Measurements from ENCODE around the gene NCDN. TPM values are rescaled to one million over a fixed set of nuclear protein-coding genes. Genes with fewer than 3 reads are reported as not detected.
"Not testable (repeated sequence)": the region's sequence is repeated elsewhere in the genome, so short reads cannot be mapped to it uniquely, and the experiment has no call there.

Gene NCDN
- total RNA-seq, 1 experiment from 2014 or later = 11.2 TPM

DNA sequence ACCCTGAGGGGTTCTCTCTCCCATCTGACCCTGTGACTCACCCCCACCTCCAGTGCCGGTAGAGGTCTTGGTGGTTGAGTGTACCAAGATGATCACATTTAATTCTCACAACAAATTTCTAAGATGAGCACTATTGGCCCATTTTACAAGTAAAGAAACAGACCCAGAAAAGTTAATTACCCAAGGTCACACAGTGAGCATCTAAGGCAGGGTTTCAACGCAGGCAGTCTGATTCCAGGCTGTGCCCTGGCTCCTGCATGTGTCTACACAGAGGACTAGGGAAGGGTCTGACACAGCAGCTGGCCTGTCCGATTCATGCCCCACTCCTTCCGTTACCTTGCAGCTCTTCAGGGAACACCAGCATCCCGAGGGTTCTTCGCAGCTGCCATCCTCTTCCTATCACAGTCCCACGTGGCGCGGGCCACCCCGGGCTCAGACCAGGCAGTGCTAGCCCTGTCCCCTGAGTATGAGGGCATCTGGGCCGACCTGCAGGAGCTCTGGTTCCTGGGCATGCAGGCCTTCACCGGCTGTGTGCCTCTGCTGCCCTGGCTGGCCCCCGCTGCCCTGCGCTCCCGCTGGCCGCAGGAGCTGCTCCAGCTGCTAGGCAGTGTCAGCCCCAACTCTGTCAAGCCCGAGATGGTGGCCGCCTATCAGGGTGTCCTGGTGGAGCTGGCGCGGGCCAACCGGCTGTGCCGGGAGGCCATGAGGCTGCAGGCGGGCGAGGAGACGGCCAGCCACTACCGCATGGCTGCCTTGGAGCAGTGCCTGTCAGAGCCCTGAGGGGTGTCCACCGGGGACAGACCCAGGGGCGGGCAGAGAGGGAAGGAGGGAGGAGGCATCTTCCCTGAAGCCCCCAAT, 7.5 kb downstream of the NCDN start:
- in situ Hi-C loops (cut with HindIII; ENCODE audit: low pct_unique_long_range_greater_than_20kb, low sequenced_read_pairs) = no loop called here
- no peak for DNase-seq (ENCODE audit: low read depth)

DNA sequence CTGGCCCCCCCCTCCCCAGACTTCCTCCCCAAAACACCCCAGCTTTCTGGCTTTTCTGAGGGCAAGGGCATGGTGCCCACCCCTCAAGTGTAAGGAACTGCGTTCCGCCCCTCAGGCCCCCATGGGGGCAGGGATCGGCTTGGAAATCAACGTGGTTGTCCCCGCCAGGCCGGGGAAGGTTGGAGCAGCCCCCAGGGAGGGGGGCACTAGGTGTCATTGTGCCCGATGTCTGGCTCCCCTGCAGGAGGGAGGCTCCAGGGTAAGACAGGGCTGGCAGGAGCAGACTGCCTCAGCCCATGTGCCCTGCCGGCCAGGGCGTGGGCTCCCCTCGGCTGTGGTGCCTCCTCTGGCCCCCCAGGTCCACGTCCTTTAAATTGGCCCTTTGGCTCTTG, 8.1 kb downstream of the NCDN start:
- no peak for DNase-seq (ENCODE audit: low read depth)
- in situ Hi-C loops (cut with HindIII; ENCODE audit: low pct_unique_long_range_greater_than_20kb, low sequenced_read_pairs) = no loop called here

DNA sequence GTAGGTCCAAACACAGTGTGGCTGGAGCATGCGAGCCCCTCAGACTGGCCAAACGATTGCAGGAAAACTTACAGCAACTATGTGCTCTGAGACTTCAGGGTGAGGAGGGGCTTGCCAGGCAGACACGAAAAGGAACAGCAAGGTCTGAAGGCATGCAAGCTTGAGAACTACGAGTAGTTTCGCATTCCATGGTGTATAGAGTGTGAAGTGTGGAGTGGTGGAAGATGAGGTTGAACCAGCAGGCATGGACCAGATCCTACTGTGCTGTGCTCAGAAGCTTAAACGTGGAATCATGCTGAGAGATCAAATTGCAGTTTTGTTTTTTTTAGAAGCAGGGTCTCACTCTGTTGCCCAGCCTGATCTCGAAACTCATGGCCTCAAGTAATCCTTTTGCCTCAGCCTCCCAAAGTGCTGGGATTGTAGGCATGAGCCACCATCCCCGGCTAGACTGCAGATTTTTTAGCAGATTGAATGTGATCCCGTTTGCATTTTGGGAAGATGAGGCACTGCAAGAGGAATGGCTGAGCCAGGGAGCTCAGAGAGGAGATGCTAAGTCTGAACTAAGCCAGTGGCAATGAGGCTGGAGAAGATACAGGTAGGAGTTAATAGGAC, 10.5 kb downstream of the NCDN start:
- no peak for DNase-seq (ENCODE audit: low read depth)
- in situ Hi-C loops (cut with HindIII; ENCODE audit: low pct_unique_long_range_greater_than_20kb, low sequenced_read_pairs) = no loop called here

DNA sequence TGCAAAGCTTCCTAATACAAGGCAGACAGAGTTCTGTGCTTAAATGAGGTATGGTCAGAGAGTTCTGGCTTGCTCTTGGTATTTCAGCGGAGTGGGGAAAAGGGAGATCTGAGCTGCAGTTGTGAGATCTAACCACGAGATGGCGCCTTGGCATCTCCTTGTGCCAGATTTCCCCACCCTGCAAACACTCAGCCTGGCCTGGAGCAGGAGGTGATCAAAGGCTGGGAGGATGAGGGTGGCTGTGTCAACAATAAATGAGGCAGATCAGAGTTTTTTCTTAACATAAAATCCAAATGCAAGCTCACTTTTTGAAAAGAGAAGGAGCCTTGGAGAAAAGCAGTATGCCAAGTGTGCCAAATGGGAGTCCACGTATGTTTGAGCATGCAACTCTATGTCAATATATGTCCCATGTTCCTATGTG, 11.4 kb downstream of the NCDN start:
- DNase-seq (ENCODE audit: low read depth) = peak; percentile 54
- in situ Hi-C loops (cut with HindIII; ENCODE audit: low pct_unique_long_range_greater_than_20kb, low sequenced_read_pairs) = no loop called here

DNA sequence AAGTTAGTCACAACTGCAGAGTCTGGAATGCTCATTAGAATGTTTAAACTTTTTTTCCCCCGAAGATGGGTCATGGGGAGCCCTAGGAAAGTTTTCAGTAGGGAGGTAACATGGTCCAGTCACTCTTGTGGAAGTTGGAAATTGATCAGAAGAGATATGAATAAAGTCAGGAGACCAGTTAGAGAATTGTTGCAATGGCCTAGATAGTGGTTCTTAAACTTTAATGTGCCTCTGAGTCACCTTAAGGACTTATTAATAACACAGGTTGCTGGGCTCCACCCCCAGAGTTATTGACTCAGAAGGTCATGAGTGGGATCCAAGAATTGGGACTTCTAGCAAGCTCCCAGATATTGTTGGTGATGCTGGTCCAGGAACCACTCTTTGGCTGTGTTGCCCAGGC, 12.3 kb downstream of the NCDN start:
- in situ Hi-C loops (cut with HindIII; ENCODE audit: low pct_unique_long_range_greater_than_20kb, low sequenced_read_pairs) = no loop called here
- no peak for DNase-seq (ENCODE audit: low read depth)

DNA sequence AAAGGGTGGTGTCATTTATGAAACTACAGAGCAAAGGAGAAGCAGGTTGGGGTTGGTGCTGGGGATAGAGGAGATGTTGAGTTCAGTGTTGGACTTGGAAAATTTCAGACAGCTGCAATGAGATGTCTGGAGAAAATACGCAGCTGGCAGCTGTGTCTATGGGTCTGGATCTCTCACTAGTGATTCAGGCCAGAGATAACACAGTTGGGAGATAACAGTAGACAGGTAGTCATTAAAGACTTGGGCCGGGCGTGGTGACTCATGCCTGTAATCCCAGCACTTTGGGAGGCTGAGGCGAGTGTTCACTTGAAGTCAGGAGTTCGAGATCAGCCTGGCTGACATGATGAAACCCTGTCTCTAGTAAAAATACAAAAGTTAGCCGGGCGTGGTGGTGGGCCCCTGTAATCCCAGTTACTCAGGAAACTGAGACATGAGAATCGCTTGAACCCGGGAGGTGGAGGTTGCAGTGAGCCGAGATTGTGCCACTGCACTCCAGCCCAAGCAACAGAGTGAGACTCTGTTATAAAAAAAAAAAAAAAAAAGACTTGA, 13.1 kb downstream of the NCDN start:
- in situ Hi-C loops (cut with HindIII; ENCODE audit: low pct_unique_long_range_greater_than_20kb, low sequenced_read_pairs) = no loop called here
- DNase-seq (ENCODE audit: low read depth) = no peak

DNA sequence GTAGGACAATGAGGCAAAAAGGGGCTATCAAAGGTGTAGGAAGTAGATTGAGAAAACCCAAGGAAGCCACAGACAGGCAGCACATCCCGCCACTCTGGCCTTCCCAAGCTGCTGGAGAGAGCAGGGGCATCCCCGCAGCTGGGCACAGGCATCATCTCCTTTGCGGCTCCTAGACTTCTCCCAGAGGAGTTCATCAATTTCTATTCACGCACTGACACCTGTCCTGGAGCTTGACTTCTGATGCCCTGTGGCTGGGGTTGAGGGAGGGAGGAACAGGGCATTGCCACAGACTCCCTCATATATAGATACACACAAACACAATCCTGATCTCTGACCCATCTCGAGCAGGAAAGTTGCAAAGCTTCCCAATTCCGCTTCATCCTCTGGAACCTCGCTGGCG, 13.7 kb downstream of the NCDN start:
- DNase-seq (ENCODE audit: low read depth) = no peak
- in situ Hi-C loops (cut with HindIII; ENCODE audit: low pct_unique_long_range_greater_than_20kb, low sequenced_read_pairs) = no loop called here

DNA sequence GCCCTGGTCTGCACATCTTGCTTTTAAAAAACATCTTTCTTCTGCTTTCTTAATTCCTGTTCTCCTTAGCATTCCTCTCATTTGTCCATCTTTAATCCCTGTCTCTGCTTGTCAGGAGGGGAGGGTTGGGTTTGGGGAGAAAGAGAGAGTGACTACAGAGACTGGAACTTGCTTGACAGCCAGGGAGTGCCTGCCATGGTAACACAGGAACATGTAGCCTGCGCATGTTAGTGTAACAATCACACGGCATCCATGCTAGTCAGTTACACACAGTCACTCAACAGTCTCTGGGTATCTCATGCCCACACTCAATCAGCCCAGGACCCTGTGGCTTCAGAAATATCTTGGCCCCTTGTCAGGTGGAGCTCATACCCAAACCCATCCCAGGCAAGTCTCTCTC, 14.7 kb downstream of the NCDN start:
- no peak for DNase-seq (ENCODE audit: low read depth)
- in situ Hi-C loops (cut with HindIII; ENCODE audit: low pct_unique_long_range_greater_than_20kb, low sequenced_read_pairs) = no loop called here

DNA sequence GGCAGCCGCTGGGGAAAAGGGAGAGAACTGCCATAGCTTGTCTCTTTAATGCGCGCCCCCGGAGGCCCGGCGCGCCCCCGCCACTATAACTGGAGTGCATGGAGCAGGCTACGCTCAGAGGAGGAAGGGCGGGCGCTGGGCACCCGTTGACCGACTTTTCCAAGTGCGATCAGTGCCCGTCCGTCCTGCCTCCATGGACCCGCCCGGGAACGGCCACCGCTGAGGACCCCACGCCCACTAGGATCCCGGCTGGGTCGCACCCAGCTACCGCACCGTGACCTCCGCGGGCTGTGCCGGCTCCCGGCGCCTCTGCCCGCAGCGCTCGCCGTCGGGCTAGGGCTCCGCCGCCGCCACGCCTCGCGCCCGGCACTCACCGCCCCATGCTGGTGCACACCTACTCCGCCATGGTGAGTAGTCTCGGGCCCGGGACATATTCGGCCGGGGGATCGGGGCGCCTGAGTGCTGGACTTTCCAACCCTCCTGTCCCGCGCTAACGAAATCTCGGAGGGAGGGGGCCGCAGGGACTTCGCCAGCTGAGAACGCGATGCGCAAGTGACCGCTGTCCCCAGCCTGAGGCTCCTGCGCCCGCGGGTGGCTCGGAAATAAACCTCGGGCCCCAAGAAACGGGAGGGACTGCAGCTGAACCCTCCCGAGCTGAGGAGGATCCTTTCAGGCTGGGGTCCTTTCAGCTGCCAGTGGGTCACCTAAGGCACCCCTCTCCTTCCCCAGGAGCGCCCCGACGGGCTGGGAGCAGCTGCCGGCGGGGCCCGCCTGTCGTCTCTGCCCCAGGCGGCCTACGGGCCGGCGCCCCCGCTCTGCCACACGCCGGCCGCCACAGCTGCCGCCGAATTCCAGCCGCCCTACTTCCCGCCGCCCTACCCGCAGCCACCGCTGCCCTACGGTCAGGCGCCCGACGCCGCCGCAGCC, 15.9 kb downstream of the NCDN start, which contains the start of gene TFAP2E:
TFAP2E (plus strand) TSS at position 117 of the 927 bp plus-strand sequence; CDS start at position 381, 264 bp downstream.
- in situ Hi-C loops (cut with HindIII; ENCODE audit: low pct_unique_long_range_greater_than_20kb, low sequenced_read_pairs) = no loop called here

DNA sequence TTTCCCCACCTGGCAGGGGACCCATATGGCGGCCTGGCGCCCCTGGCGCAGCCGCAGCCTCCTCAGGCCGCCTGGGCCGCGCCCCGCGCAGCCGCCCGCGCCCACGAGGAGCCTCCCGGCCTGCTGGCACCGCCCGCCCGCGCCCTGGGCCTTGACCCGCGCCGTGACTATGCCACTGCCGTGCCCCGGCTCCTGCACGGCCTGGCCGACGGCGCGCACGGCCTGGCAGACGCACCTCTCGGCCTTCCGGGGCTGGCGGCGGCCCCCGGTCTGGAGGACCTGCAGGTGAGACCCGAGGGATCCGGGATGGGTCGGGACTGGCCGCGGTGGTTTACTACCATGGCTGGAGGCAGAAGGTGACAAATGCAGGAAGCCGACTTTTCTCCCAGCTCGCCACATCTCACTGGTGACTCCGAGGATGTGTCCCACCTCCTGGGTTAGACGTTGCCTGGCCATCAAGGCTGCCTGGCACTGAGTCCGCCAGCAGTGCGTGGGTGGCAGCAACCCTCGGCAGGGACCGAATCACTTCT, 16.6 kb downstream of the NCDN start:
- no peak for DNase-seq (ENCODE audit: low read depth)
- in situ Hi-C loops (cut with HindIII; ENCODE audit: low pct_unique_long_range_greater_than_20kb, low sequenced_read_pairs) = no loop called here

More for the DNA sequence above, 15.9 kb downstream of the NCDN start, which contains the start of gene TFAP2E:
- DNase-seq (ENCODE audit: low read depth) = no peak

DNA sequence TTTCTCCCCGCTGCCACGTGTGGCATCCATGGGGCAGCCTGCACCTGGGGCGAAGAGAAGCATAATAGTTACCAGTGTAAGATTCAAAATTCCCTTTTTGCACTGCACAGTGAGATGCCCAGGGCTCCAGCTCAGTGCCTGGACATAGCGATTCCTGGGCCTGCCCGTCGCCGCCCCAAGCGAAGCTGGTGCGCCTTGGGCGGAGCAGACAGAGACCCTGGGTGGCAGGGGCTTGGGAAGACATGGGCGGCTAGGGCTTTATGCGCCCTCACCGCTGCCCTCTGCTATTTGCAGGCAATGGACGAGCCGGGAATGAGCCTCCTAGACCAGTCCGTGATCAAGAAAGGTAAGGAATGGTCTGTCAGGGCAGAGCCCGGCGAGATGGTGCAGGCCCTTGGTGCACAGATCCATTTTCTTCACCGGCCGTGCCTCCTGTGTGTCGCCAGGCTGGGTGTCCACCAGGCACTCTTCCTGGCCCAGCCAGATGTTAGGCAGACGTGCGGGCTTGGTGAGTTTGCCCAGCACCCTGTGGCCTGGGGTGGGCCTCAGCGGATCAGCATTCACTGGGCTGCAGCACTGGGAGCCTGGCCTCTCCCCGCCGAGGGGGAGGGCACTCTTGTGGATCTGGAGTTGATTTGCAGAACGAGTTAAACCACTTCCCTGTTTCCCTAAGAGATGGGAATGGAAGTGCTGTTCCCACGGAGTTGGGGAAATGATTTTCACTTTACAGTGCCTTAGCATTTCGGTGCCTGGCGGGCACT, 17.2 kb downstream of the NCDN start:
- in situ Hi-C loops (cut with HindIII; ENCODE audit: low pct_unique_long_range_greater_than_20kb, low sequenced_read_pairs) = no loop called here
- DNase-seq (ENCODE audit: low read depth) = no peak

DNA sequence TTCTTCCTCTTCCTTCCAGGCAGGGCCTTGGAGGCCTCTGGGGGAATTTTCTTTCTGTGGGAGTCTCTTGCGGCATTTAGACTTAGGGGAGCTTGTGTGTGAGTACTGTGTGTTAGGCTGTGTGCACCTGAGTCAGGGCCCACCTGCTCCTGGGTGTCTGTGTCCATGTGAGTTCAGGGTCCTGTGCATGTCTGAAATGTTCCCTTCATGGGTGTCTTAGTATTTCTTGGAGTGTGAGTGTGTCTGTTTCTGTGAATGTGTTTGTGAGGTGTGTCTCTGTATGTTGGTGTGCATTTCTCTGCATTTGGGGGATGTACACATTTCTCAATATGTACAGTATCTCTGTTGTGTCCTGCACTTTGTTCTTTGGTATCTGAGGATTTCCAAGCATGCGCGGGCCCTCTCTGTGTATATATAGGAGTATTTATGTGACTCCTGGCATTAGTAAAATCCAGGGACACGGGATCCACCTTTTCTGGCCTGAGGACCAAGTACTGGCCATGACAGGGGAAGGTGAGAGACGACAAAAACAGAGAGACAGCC, 17.9 kb downstream of the NCDN start:
- no peak for DNase-seq (ENCODE audit: low read depth)
- in situ Hi-C loops (cut with HindIII; ENCODE audit: low pct_unique_long_range_greater_than_20kb, low sequenced_read_pairs) = no loop called here

DNA sequence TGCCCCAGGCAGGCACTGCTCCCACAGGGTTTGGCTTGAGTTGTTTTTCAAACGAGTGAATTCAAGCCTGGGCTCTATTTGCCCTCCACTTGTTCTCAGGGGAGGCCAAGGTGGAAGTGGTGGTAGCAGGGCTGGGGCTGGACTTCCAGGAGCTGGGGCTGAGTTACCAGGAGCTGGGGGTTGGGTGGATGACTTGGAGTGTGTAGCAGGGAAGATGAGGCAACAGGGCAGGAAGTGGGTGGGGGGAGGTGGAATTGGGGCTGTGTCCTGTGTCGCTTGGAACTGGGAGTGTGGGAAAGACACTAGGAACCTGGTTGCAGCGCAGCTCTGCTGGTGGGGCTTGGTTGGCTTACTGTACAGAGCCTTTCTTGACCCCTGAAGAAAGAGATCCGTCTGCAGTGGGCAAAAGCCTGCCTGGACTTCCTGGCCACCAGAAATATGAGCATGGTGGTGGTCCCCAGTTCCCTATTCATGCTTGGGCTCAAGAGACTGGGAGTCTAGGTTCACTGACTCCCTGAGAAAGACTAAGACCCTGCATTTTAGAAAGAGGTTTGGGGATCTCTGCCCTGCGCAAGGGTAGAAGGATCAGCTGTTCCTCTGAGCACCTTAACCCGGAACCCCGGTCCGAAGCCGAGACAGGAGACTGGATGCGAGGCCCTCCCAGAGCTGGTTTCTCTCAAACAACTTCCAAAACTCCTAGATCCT, 18.6 kb downstream of the NCDN start:
- in situ Hi-C loops (cut with HindIII; ENCODE audit: low pct_unique_long_range_greater_than_20kb, low sequenced_read_pairs) = no loop called here
- DNase-seq (ENCODE audit: low read depth) = no peak

DNA sequence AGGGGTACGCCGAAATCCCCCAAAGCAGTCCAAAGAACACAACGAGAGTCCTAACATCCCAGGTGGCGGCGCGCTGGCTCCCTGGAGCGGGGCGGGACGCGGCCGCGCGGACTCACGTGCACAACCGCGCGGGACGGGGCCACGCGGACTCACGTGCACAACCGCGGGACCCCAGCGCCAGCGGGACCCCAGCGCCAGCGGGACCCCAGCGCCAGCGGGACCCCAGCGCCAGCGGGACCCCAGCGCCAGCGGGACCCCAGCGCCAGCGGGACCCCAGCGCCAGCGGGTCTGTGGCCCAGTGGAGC, 19.1 kb downstream of the NCDN start:
- DNase-seq (ENCODE audit: low read depth); in situ Hi-C loops (cut with HindIII; ENCODE audit: low pct_unique_long_range_greater_than_20kb, low sequenced_read_pairs): not testable (repeated sequence)

DNA sequence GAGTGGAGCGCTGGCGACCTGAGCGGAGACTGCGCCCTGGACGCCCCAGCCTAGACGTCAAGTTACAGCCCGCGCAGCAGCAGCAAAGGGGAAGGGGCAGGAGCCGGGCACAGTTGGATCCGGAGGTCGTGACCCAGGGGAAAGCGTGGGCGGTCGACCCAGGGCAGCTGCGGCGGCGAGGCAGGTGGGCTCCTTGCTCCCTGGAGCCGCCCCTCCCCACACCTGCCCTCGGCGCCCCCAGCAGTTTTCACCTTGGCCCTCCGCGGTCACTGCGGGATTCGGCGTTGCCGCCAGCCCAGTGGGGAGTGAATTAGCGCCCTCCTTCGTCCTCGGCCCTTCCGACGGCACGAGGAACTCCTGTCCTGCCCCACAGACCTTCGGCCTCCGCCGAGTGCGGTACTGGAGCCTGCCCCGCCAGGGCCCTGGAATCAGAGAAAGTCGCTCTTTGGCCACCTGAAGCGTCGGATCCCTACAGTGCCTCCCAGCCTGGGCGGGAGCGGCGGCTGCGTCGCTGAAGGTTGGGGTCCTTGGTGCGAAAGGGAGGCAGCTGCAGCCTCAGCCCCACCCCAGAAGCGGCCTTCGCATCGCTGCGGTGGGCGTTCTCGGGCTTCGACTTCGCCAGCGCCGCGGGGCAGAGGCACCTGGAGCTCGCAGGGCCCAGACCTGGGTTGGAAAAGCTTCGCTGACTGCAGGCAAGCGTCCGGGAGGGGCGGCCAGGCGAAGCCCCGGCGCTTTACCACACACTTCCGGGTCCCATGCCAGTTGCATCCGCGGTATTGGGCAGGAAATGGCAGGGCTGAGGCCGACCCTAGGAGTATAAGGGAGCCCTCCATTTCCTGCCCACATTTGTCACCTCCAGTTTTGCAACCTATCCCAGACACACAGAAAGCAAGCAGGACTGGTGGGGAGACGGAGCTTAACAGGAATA, 19.7 kb downstream of the NCDN start:
- no peak for DNase-seq (ENCODE audit: low read depth)
- in situ Hi-C loops (cut with HindIII; ENCODE audit: low pct_unique_long_range_greater_than_20kb, low sequenced_read_pairs) = no loop called here

DNA sequence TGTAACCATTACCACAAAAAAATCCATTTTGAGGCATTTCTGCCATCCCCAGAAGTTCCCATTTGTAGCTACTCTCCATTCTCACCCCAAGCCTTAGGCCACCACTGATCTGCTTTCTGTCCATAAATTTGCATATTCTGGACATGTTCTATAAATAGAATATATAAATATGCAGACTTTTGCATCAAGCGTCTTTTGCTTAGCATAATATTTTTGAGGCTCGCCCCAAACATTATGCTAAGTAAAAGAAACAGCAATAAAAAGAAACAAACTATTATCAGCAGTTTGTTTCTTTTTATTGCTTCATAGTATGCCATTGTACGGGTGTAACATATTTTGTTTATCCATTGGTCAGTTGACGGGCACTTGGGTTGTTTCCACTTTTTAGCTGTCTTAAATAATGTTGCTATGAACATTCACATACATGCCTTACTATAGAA, 23.4 kb downstream of the NCDN start:
- no peak for DNase-seq (ENCODE audit: low read depth)
- in situ Hi-C loops (cut with HindIII; ENCODE audit: low pct_unique_long_range_greater_than_20kb, low sequenced_read_pairs) = no loop called here

Data from Caki2 (cell line).